ENCODE results near the gene TIMD4. TPM values are rescaled to one million over a fixed set of nuclear protein-coding genes. Genes with fewer than 3 reads are reported as not detected.
A peak's percentile ranks its signal among the peaks of the same experiment; 100 is the strongest.
"Not testable (repeated sequence)": the region's sequence is repeated elsewhere in the genome, so short reads cannot be mapped to it uniquely, and the experiment has no call there.

Gene TIMD4
- total RNA-seq, 1 experiment from 2014 or later: not detected

GRCh38 chr5:156942064-156942463 is 21.0 kb downstream of the TIMD4 start:
- Histone ChIP-seq H4K91ac (ENCODE audit: insufficient read length, low read depth, low read length) (no peak overlapping the region), H3K79me2 (ENCODE audit: insufficient read depth, low read length) (no peaks in the 10 kb centered on the region), H3K18ac (ENCODE audit: insufficient read length, low read depth, low read length) (no peak overlapping the region), H4K5ac (ENCODE audit: insufficient read length, low read depth, low read length) (no peak overlapping the region), H2BK20ac (ENCODE audit: low read depth, low read length, poor library complexity, severe bottlenecking) (no peak overlapping the region), H2AFZ (ENCODE audit: low read length) (no peak overlapping the region), H3K23me2 (ENCODE audit: insufficient read length, low read depth, low read length, poor library complexity, severe bottlenecking) (no peaks in the 10 kb centered on the region), H4K8ac (replicated peaks; ENCODE audit: insufficient read length, low read depth, low read length) (no peak overlapping the region), H2BK12ac (ENCODE audit: insufficient read length, low read depth, low read length) (no peak overlapping the region), H3K14ac (ENCODE audit: insufficient read depth, low read length) (no peak overlapping the region), H3K23ac (ENCODE audit: insufficient read length, low read depth, low read length) (no peak overlapping the region), H3K9ac (ENCODE audit: extremely low read depth, insufficient read length, low read length) (no peak overlapping the region), H3K27me3 (ENCODE audit: insufficient read depth, low read length) (no peaks in the 10 kb centered on the region), H3K4ac (ENCODE audit: low read depth, low read length) (no peak overlapping the region), H2BK15ac (ENCODE audit: low read depth, low read length) (no peak overlapping the region), H3K27ac (ENCODE audit: insufficient read length, low read depth, low read length) (no peak overlapping the region), H3K9me3 (ENCODE audit: control insufficient read depth, low read depth, low read length) (no peaks in the 10 kb centered on the region), H3K79me1 (ENCODE audit: insufficient read depth, low read depth, low read length, poor library complexity, severe bottlenecking) (no peaks in the 10 kb centered on the region), H4K20me1 (ENCODE audit: control insufficient read depth, insufficient read depth, insufficient read length) (no peaks in the 10 kb centered on the region), H2BK120ac (ENCODE audit: low read depth, low read length, poor library complexity, severe bottlenecking) (no peak overlapping the region), H2AK5ac (ENCODE audit: insufficient read length, low read length) (no peak overlapping the region), H3T11ph (ENCODE audit: low read length) (no peak overlapping the region), H3K4me1 (ENCODE audit: insufficient read depth, low read length) (no peaks in the 10 kb centered on the region), H2BK5ac (ENCODE audit: insufficient read length, low read length) (no peak overlapping the region), H3K4me2 (ENCODE audit: insufficient read depth, insufficient read length, low read length) (no peak overlapping the region), H3K56ac (ENCODE audit: insufficient read length, low read depth, low read length) (no peak overlapping the region)
- H3K27ac Mint-ChIP-seq: peak overlapping the region in 2 of 3 experiments; percentile 29 to 45; a peak in 2 of 7 replicates
- peaks cover 14 to 21% of the 10 kb centered on the region in 2 experiments for H3K4me1 Mint-ChIP-seq
- no peak for DNase-seq
- peaks cover 15 to 19% of the 10 kb centered on the region in 2 experiments for H3K9me3 Mint-ChIP-seq
- TF ChIP-seq, protein P1, sequence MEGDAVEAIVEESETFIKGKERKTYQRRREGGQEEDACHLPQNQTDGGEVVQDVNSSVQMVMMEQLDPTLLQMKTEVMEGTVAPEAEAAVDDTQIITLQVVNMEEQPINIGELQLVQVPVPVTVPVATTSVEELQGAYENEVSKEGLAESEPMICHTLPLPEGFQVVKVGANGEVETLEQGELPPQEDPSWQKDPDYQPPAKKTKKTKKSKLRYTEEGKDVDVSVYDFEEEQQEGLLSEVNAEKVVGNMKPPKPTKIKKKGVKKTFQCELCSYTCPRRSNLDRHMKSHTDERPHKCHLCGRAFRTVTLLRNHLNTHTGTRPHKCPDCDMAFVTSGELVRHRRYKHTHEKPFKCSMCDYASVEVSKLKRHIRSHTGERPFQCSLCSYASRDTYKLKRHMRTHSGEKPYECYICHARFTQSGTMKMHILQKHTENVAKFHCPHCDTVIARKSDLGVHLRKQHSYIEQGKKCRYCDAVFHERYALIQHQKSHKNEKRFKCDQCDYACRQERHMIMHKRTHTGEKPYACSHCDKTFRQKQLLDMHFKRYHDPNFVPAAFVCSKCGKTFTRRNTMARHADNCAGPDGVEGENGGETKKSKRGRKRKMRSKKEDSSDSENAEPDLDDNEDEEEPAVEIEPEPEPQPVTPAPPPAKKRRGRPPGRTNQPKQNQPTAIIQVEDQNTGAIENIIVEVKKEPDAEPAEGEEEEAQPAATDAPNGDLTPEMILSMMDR (conservative IDR thresholded peaks at IDR 0.05): no peak
- H3K4me3 Mint-ChIP-seq: no peak overlapping the region
- no CpG with 5 or more reads among the region's 2 CpGs for WGBS (ENCODE audit: extremely low coverage, insufficient read length, low lambda C conversion rate)
- H3K27me3 Mint-ChIP-seq (ENCODE audit: low read depth): no peaks in the 10 kb centered on the region; the same call in 1 of the 2 replicates
- peaks cover 13 to 15% (median 13%) of the 10 kb centered on the region in 3 experiments for H3K36me3 Mint-ChIP-seq (ENCODE audit: insufficient read depth in 1 of 3, low read depth in 3 of 3)

- H2BK12ac ChIP-seq (ENCODE audit: insufficient read length, low read depth, low read length); H3K79me2 ChIP-seq (ENCODE audit: insufficient read depth, low read length); H3K56ac ChIP-seq (ENCODE audit: insufficient read length, low read depth, low read length); H3K23me2 ChIP-seq (ENCODE audit: insufficient read length, low read depth, low read length, poor library complexity, severe bottlenecking); DNase-seq; H2AFZ ChIP-seq (ENCODE audit: low read length); H4K20me1 ChIP-seq (ENCODE audit: control insufficient read depth, insufficient read depth, insufficient read length); H3K27me3 Mint-ChIP-seq (ENCODE audit: low read depth); H3K14ac ChIP-seq (ENCODE audit: insufficient read depth, low read length); H3K79me1 ChIP-seq (ENCODE audit: insufficient read depth, low read depth, low read length, poor library complexity, severe bottlenecking); H3K23ac ChIP-seq (ENCODE audit: insufficient read length, low read depth, low read length); H2AK5ac ChIP-seq (ENCODE audit: insufficient read length, low read length); H3K27ac ChIP-seq (ENCODE audit: insufficient read length, low read depth, low read length); H3K9me3 ChIP-seq (ENCODE audit: control insufficient read depth, low read depth, low read length); H3K27ac Mint-ChIP-seq; H4K8ac ChIP-seq (replicated peaks; ENCODE audit: insufficient read length, low read depth, low read length); H4K5ac ChIP-seq (ENCODE audit: insufficient read length, low read depth, low read length); H3T11ph ChIP-seq (ENCODE audit: low read length); H3K9ac ChIP-seq (ENCODE audit: extremely low read depth, insufficient read length, low read length); H3K27me3 ChIP-seq (ENCODE audit: insufficient read depth, low read length); H2BK120ac ChIP-seq (ENCODE audit: low read depth, low read length, poor library complexity, severe bottlenecking); H3K18ac ChIP-seq (ENCODE audit: insufficient read length, low read depth, low read length); H3K4me3 Mint-ChIP-seq; H2BK15ac ChIP-seq (ENCODE audit: low read depth, low read length); H3K4me1 ChIP-seq (ENCODE audit: insufficient read depth, low read length); H4K91ac ChIP-seq (ENCODE audit: insufficient read length, low read depth, low read length); H2BK5ac ChIP-seq (ENCODE audit: insufficient read length, low read length); H3K4ac ChIP-seq (ENCODE audit: low read depth, low read length); H3K4me2 ChIP-seq (ENCODE audit: insufficient read depth, insufficient read length, low read length); H2BK20ac ChIP-seq (ENCODE audit: low read depth, low read length, poor library complexity, severe bottlenecking): not testable (repeated sequence)
- Mint-ChIP-seq H3K4me1 (peaks cover 14 to 21% of the 10 kb centered on the region in 2 experiments), H3K9me3 (peaks cover 15 to 19% of the 10 kb centered on the region in 2 experiments), H3K36me3 (ENCODE audit: insufficient read depth in 1 of 3, low read depth in 3 of 3) (peaks cover 13 to 15% (median 13%) of the 10 kb centered on the region in 3 experiments)
- WGBS (ENCODE audit: extremely low coverage, insufficient read length, low lambda C conversion rate): no CpG with 5 or more reads among the region's 28 CpGs
These were observed 22.6 kb downstream of the TIMD4 start for GRCh38 chr5:156940462-156940861.

All from H9 (cell line).